ENCODE data around the gene S100A13.

S100A13 gene

GRCh38 chr1:153633161-153633753 is 6.0 kb upstream of the S100A13 start:
- no peaks in the 10 kb centered on the region for H3K9me2 ChIP-seq (ENCODE audit: low read depth, low read length)
- TF ChIP-seq CTCF (IDR thresholded peaks at IDR 0.05; ENCODE audit: low read length): no peak
- no peak for TF ChIP-seq EZH2 (IDR thresholded peaks at IDR 0.05; ENCODE audit: borderline replicate concordance, low read length)
- H3K9ac ChIP-seq (ENCODE audit: low read length): peak overlapping the region; percentile 34; the same call in 1 of the 2 replicates
- H3K27ac ChIP-seq (ENCODE audit: low read depth, low read length, poor library complexity, severe bottlenecking): peak overlapping the region; percentile 8
- no peaks in the 10 kb centered on the region for H4K20me1 ChIP-seq (ENCODE audit: insufficient read depth, low read length)
- peaks cover 17% of the 10 kb centered on the region for H3K4me1 ChIP-seq (ENCODE audit: insufficient read depth, low read length, severe bottlenecking)
- peak overlapping the region; percentile 56 for H3K4me2 ChIP-seq (ENCODE audit: low read length)
- peaks cover 6% of the 10 kb centered on the region; the same call in 1 of the 2 replicates for H3K79me2 ChIP-seq (ENCODE audit: insufficient read depth, low read length)
- H3K36me3 ChIP-seq (ENCODE audit: insufficient read depth, low read length): peaks cover 28% of the 10 kb centered on the region
- H3K9me3 ChIP-seq (ENCODE audit: low read length): no peaks in the 10 kb centered on the region
- peak overlapping the region; percentile 81 for H3K4me3 ChIP-seq (ENCODE audit: low read depth, low read length, poor library complexity, severe bottlenecking)
- no peaks in the 10 kb centered on the region for H3F3A ChIP-seq (ENCODE audit: insufficient read depth, low read length)
- no peaks in the 10 kb centered on the region for H3K27me3 ChIP-seq (ENCODE audit: insufficient read depth, low read length)
- no peak overlapping the region for H2AFZ ChIP-seq (ENCODE audit: low read length)

GRCh38 chr1:153631047-153632022 is 4.0 kb upstream of the S100A13 start:
- Histone ChIP-seq H3K4me3 (ENCODE audit: low read depth, low read length, poor library complexity, severe bottlenecking) (no peak overlapping the region), H3K9me2 (ENCODE audit: low read depth, low read length) (no peaks in the 10 kb centered on the region), H3K9me3 (ENCODE audit: low read length) (no peaks in the 10 kb centered on the region), H3K27me3 (ENCODE audit: insufficient read depth, low read length) (no peaks in the 10 kb centered on the region), H3K27ac (ENCODE audit: low read depth, low read length, poor library complexity, severe bottlenecking) (no peak overlapping the region), H3F3A (ENCODE audit: insufficient read depth, low read length) (no peaks in the 10 kb centered on the region), H2AFZ (ENCODE audit: low read length) (no peak overlapping the region), H3K4me2 (ENCODE audit: low read length) (no peak overlapping the region), H3K4me1 (ENCODE audit: insufficient read depth, low read length, severe bottlenecking) (peaks cover 30% of the 10 kb centered on the region), H3K79me2 (ENCODE audit: insufficient read depth, low read length) (peaks cover 6% of the 10 kb centered on the region; the same call in 1 of the 2 replicates), H4K20me1 (ENCODE audit: insufficient read depth, low read length) (no peaks in the 10 kb centered on the region), H3K36me3 (ENCODE audit: insufficient read depth, low read length) (peaks cover 9% of the 10 kb centered on the region), H3K9ac (ENCODE audit: low read length) (no peak overlapping the region)
- TF ChIP-seq EZH2 (IDR thresholded peaks at IDR 0.05; ENCODE audit: borderline replicate concordance, low read length) (no peak), CTCF (IDR thresholded peaks at IDR 0.05; ENCODE audit: low read length) (no peak)

- Histone ChIP-seq H3F3A (ENCODE audit: insufficient read depth, low read length) (no peaks in the 10 kb centered on the region), H3K9me3 (ENCODE audit: low read length) (no peaks in the 10 kb centered on the region), H3K36me3 (ENCODE audit: insufficient read depth, low read length) (0 out of 2 replicates have a peak, but pooled peaks cover 3% of the 10 kb centered on the region), H3K9ac (ENCODE audit: low read length) (no peak overlapping the region), H3K4me1 (ENCODE audit: insufficient read depth, low read length, severe bottlenecking) (peaks cover 22% of the 10 kb centered on the region), H2AFZ (ENCODE audit: low read length) (no peak overlapping the region), H3K4me3 (ENCODE audit: low read depth, low read length, poor library complexity, severe bottlenecking) (no peak overlapping the region), H3K79me2 (ENCODE audit: insufficient read depth, low read length) (peaks cover 6% of the 10 kb centered on the region; the same call in 1 of the 2 replicates), H3K4me2 (ENCODE audit: low read length) (no peak overlapping the region), H3K9me2 (ENCODE audit: low read depth, low read length) (no peaks in the 10 kb centered on the region), H3K27me3 (ENCODE audit: insufficient read depth, low read length) (no peaks in the 10 kb centered on the region), H4K20me1 (ENCODE audit: insufficient read depth, low read length) (no peaks in the 10 kb centered on the region), H3K27ac (ENCODE audit: low read depth, low read length, poor library complexity, severe bottlenecking) (no peak overlapping the region)
- TF ChIP-seq EZH2 (IDR thresholded peaks at IDR 0.05; ENCODE audit: borderline replicate concordance, low read length) (no peak), CTCF (IDR thresholded peaks at IDR 0.05; ENCODE audit: low read length) (no peak)
Measured at GRCh38 chr1:153630384-153630783, 3.1 kb upstream of the S100A13 start.

Data from OCI-LY1 (cell line).